ENCODE results near the gene RNF166. TPM values are rescaled to one million over a fixed set of nuclear protein-coding genes. Genes with fewer than 3 reads are reported as not detected.

The RNF166 gene
- total and polyA plus RNA-seq, 2 of the 13 experiments (the other 11 are each of a cell fraction or from before 2014, with no cell fraction given): 21.4 to 23.0 TPM

DNA sequence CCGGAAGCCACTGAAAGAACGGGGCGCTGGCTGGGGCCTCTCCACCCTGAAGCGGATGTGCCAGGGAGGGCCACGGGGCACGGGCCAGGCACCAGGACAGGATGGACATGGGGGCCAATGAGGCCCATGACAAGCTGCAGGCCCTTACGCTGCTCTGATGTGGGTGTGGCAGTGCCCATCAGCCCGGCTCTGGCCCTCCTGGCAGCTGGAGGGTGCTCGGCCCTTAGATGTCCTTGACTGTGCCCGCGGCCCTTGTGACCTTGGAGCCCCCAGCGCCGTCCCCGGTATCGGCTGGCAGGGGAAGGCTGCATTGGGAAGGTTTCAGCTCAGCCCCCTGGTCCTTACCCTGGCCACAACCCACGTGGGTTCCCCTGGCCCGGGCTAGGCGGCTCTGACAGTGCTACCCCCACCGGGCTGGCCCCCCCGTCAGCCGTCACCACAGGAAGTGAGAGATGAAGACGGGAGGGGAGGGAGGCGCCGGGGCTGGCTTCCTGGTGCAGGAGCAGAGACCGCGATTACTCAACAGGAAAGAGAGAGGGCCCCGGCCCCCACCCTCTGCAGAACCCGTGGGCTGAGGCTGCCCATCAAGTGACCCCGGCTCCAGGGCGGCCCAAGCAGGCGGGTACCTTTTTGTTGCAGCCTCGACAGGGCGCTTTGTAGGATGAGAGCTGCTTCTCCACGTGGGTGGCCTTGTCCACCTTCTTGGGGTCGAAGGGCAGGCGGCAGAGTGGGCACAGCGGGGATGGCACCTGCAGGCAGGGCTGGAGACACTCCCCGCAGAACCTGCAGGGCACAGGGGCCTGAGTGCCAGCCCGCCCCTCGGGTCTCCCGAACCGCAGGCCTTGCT lies 5.3 kb downstream of the RNF166 start (continued):
- TF ChIP-seq, protein P1, sequence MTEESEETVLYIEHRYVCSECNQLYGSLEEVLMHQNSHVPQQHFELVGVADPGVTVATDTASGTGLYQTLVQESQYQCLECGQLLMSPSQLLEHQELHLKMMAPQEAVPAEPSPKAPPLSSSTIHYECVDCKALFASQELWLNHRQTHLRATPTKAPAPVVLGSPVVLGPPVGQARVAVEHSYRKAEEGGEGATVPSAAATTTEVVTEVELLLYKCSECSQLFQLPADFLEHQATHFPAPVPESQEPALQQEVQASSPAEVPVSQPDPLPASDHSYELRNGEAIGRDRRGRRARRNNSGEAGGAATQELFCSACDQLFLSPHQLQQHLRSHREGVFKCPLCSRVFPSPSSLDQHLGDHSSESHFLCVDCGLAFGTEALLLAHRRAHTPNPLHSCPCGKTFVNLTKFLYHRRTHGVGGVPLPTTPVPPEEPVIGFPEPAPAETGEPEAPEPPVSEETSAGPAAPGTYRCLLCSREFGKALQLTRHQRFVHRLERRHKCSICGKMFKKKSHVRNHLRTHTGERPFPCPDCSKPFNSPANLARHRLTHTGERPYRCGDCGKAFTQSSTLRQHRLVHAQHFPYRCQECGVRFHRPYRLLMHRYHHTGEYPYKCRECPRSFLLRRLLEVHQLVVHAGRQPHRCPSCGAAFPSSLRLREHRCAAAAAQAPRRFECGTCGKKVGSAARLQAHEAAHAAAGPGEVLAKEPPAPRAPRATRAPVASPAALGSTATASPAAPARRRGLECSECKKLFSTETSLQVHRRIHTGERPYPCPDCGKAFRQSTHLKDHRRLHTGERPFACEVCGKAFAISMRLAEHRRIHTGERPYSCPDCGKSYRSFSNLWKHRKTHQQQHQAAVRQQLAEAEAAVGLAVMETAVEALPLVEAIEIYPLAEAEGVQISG (CRISPR knock-in tag; IDR thresholded peaks at IDR 0.05): peak; percentile 77
- TF ChIP-seq ZNF562 (CRISPR knock-in tag; IDR thresholded peaks at IDR 0.05; ENCODE audit: borderline replicate concordance) (no peak), PLRG1 (conservative IDR thresholded peaks at IDR 0.05) (no peak), TARDBP (CRISPR knock-in tag; IDR thresholded peaks at IDR 0.05) (peak; percentile 93), KDM4B (CRISPR knock-in tag; IDR thresholded peaks at IDR 0.05) (peak; percentile 87), ZNF431 (CRISPR knock-in tag; IDR thresholded peaks at IDR 0.05; ENCODE audit: borderline replicate concordance, low read depth) (peak; percentile 89; the same call in 1 of the 2 replicates), CBX1 (IDR thresholded peaks at IDR 0.05; ENCODE audit: low read depth) (peak; percentile 90), HDAC6 (IDR thresholded peaks at IDR 0.05; ENCODE audit: low read depth, low read length) (no peak), ZMAT3 (CRISPR knock-in tag; conservative IDR thresholded peaks at IDR 0.05) (peak; percentile 83), CCAR2 (optimal IDR thresholded peaks at IDR 0.05; ENCODE audit: low read depth, low read length) (no peak), NCOA2 (CRISPR knock-in tag; IDR thresholded peaks at IDR 0.05) (peak; percentile 72)
- TF ChIP-seq, protein P2, sequence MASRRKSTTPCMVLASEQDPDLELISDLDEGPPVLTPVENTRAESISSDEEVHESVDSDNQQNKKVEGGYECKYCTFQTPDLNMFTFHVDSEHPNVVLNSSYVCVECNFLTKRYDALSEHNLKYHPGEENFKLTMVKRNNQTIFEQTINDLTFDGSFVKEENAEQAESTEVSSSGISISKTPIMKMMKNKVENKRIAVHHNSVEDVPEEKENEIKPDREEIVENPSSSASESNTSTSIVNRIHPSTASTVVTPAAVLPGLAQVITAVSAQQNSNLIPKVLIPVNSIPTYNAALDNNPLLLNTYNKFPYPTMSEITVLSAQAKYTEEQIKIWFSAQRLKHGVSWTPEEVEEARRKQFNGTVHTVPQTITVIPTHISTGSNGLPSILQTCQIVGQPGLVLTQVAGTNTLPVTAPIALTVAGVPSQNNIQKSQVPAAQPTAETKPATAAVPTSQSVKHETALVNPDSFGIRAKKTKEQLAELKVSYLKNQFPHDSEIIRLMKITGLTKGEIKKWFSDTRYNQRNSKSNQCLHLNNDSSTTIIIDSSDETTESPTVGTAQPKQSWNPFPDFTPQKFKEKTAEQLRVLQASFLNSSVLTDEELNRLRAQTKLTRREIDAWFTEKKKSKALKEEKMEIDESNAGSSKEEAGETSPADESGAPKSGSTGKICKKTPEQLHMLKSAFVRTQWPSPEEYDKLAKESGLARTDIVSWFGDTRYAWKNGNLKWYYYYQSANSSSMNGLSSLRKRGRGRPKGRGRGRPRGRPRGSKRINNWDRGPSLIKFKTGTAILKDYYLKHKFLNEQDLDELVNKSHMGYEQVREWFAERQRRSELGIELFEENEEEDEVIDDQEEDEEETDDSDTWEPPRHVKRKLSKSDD (CRISPR knock-in tag; IDR thresholded peaks at IDR 0.05; ENCODE audit: low read depth): no peak
- TF ChIP-seq, protein P3, sequence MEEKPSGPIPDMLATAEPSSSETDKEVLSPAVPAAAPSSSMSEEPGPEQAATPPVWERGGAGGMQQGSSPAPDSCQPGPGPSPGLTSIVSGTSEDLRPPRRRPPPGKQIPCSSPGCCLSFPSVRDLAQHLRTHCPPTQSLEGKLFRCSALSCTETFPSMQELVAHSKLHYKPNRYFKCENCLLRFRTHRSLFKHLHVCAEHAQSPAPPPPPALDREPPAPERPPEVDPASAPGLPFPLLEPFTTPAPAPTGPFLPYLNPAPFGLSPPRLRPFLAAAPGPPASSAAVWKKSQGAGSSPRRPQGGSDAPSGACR (CRISPR knock-in tag; IDR thresholded peaks at IDR 0.05): peak; percentile 62; the same call in 1 of the 2 replicates
- TF ChIP-seq, protein P4, sequence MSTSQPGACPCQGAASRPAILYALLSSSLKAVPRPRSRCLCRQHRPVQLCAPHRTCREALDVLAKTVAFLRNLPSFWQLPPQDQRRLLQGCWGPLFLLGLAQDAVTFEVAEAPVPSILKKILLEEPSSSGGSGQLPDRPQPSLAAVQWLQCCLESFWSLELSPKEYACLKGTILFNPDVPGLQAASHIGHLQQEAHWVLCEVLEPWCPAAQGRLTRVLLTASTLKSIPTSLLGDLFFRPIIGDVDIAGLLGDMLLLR (CRISPR knock-in tag; IDR thresholded peaks at IDR 0.05): peak; percentile 74; the same call in 1 of the 2 replicates
- TF ChIP-seq, protein P5, sequence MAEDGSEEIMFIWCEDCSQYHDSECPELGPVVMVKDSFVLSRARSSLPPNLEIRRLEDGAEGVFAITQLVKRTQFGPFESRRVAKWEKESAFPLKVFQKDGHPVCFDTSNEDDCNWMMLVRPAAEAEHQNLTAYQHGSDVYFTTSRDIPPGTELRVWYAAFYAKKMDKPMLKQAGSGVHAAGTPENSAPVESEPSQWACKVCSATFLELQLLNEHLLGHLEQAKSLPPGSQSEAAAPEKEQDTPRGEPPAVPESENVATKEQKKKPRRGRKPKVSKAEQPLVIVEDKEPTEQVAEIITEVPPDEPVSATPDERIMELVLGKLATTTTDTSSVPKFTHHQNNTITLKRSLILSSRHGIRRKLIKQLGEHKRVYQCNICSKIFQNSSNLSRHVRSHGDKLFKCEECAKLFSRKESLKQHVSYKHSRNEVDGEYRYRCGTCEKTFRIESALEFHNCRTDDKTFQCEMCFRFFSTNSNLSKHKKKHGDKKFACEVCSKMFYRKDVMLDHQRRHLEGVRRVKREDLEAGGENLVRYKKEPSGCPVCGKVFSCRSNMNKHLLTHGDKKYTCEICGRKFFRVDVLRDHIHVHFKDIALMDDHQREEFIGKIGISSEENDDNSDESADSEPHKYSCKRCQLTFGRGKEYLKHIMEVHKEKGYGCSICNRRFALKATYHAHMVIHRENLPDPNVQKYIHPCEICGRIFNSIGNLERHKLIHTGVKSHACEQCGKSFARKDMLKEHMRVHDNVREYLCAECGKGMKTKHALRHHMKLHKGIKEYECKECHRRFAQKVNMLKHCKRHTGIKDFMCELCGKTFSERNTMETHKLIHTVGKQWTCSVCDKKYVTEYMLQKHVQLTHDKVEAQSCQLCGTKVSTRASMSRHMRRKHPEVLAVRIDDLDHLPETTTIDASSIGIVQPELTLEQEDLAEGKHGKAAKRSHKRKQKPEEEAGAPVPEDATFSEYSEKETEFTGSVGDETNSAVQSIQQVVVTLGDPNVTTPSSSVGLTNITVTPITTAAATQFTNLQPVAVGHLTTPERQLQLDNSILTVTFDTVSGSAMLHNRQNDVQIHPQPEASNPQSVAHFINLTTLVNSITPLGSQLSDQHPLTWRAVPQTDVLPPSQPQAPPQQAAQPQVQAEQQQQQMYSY (CRISPR knock-in tag; IDR thresholded peaks at IDR 0.05): no peak
